Smooth muscle cell (in vitro differentiated cells): Measurements from ENCODE around the gene G2E3. TPM values are rescaled to one million over a fixed set of nuclear protein-coding genes. Genes with fewer than 3 reads are reported as not detected.

Experiments used
- DNase-seq: peaks from one replicate; lab custom pipeline; 2025; ENCODE audit not compliant: unreplicated experiment; lab: John Stamatoyannopoulos, UW
- H2AFZ ChIP-seq: fragments of 200-600 bp; sonication (generic); 2 replicates; pipeline ENCODE4 v1.6.0; 2016; ENCODE audit warnings: antibody characterized with exemption, low read depth, mild to moderate bottlenecking
- H3F3A ChIP-seq: fragments of 200-600 bp; sonication (generic); 2 replicates; pipeline ENCODE4 v1.6.0; 2017; ENCODE audit warnings: antibody characterized with exemption, low read depth
- H3K27ac ChIP-seq: fragments of 200-600 bp; sonication (generic); 2 replicates; pipeline ENCODE4 v1.5.1; 2016; ENCODE audit warnings: low read depth, mild to moderate bottlenecking
- H3K27me3 ChIP-seq: fragments of 200-600 bp; sonication (generic); 2 replicates; pipeline ENCODE4 v1.6.1; 2016; ENCODE audit warnings: low read depth, mild to moderate bottlenecking
- H3K36me3 ChIP-seq: fragments of 200-600 bp; sonication (generic); 2 replicates; pipeline ENCODE4 v1.5.1; 2016; ENCODE audit warnings: low read depth
- H3K4me1 ChIP-seq: fragments of 200-600 bp; sonication (generic); 2 replicates; pipeline ENCODE4 v1.5.1; 2016; ENCODE audit warnings: low read depth
- H3K4me2 ChIP-seq: fragments of 200-600 bp; sonication (generic); 2 replicates; pipeline ENCODE4 v1.6.0; 2016; ENCODE audit warnings: mild to moderate bottlenecking
- H3K4me3 ChIP-seq: fragments of 200-600 bp; sonication (generic); 2 replicates; pipeline ENCODE4 v1.5.1; 2016; ENCODE audit warnings: mild to moderate bottlenecking
- H3K79me2 ChIP-seq: fragments of 200-600 bp; sonication (generic); 2 replicates; pipeline ENCODE4 v1.6.0; 2016; ENCODE audit warnings: low read depth, mild to moderate bottlenecking
- H3K9ac ChIP-seq: fragments of 200-600 bp; sonication (generic); 2 replicates; pipeline ENCODE4 v1.6.0; 2016; ENCODE audit warnings: low read depth
- H3K9me3 ChIP-seq: fragments of 200-600 bp; sonication (generic); replicated peaks from 2 replicates; pipeline ENCODE4 v1.5.1; 2016; ENCODE audit warnings: low read depth
- H4K20me1 ChIP-seq: fragments of 200-600 bp; sonication (generic); 2 replicates; pipeline ENCODE4 v1.6.0; 2016; ENCODE audit warnings: low read depth
- CTCF ChIP-seq: fragments of 200-600 bp; sonication (generic); IDR thresholded peaks from 2 replicates; pipeline ENCODE4 v1.5.1; 2017; ENCODE audit warnings: borderline replicate concordance, mild to moderate bottlenecking, antibody characterized with exemption; ENCODE audit not compliant: insufficient read depth, poor library complexity, severe bottlenecking
- WGBS: methylation state at CpG from one replicate; pipeline ENCODE4 v1.1.7; 2016; ENCODE audit warnings: low lambda C conversion rate; 5-methylcytosine and 5-hydroxymethylcytosine counted together
- polyA plus RNA-seq: library from polyadenylated mRNA; unstranded; fragments of >200 nt; fragmentation: Nextera tagmentation; extraction: Ambion mirVana; gene quantifications from 2 replicates; pipeline ENCODE4 v1.2.1, GENCODE V29; 2016
- total RNA-seq: library from RNA; depleted of rRNA; stranded (reverse); fragments of >200 nt; gene quantifications from 2 replicates; pipeline ENCODE4 v1.2.3, GENCODE V29; 2014

The G2E3 gene
- total and polyA plus RNA-seq, 2 experiments from 2014 or later = 15.2 to 25.1 TPM

GRCh38 chr14:30620178-30620577 is 61.2 kb downstream of the G2E3 start:
- H3K27ac ChIP-seq = no peak overlapping the region
- 79% methylated on average over 1 of the region's 1 CpG for WGBS

DNA sequence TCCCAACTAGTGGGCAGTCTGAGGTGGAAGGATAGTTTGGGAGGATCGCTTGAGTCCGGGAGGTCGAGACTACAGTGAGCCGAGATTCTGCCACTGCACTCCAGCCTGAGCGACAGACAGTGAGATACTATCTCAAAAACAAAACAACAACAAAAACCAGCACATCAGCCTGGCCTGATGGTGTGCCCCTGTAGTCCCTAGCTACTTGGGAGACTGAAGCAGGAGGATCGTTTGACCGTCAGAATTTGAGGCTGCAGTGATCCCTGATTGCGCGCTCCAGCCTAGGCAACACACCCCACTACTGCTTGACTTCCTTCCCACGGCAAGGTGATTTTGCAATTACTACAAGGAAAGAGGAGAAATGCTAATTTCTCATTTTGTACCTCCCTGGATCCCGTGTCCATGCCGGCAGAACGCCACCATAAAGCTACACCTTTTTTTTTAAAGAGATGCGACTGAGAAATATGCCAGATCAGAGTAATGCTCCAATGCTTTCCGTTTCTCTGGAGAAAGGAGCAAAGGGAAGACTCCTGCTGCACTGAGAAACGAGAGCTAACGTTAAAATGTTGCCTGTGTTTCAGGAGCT is 62.5 kb downstream of the G2E3 start:
- peaks cover 24% of the 10 kb centered on the region for H4K20me1 ChIP-seq

More at GRCh38 chr14:30620178-30620577, 61.2 kb downstream of the G2E3 start:
- Histone ChIP-seq H3K79me2 (peaks cover 28% of the 10 kb centered on the region), H3F3A (peaks cover 4% of the 10 kb centered on the region), H4K20me1 (peaks cover 11% of the 10 kb centered on the region), H3K27me3 (no peaks in the 10 kb centered on the region), H3K9ac (no peak overlapping the region), H3K36me3 (peaks cover 8% of the 10 kb centered on the region), H2AFZ (no peak overlapping the region), H3K9me3 (no peaks in the 10 kb centered on the region), H3K4me1 (peaks cover 12% of the 10 kb centered on the region), H3K4me2 (no peak overlapping the region), H3K4me3 (no peak overlapping the region)
- no peak for DNase-seq
- TF ChIP-seq CTCF = no peak

GRCh38 chr14:30621940-30622830 is 63.2 kb downstream of the G2E3 start, which contains the start of gene SCFD1:
TSS of gene SCFD1 (plus strand) at chr14:30622319. CDS start at chr14:30622339, 20 bp downstream.
- Histone ChIP-seq H3K27me3 (no peaks in the 10 kb centered on the region), H3K4me2 (peak within 1 kb of the TSS; percentile 97), H2AFZ (peak within 1 kb of the TSS; percentile 97), H3K27ac (peak within 1 kb of the TSS; percentile 92), H3K9me3 (no peaks in the 10 kb centered on the region), H3K4me1 (peaks cover 12% of the 10 kb centered on the region), H3K4me3 (peak within 1 kb of the TSS; percentile 82), H3K79me2 (peaks cover 48% of the 10 kb centered on the region), H3K36me3 (no peaks in the 10 kb centered on the region), H3K9ac (peak within 1 kb of the TSS; percentile 93), H3F3A (peaks cover 4% of the 10 kb centered on the region), H4K20me1 (peaks cover 31% of the 10 kb centered on the region)
- peak; percentile 60 for DNase-seq
- no peak for TF ChIP-seq CTCF
- WGBS = 2% methylated on average over 35 of the region's 35 CpGs

More for the DNA sequence above, 62.5 kb downstream of the G2E3 start:
- Histone ChIP-seq H2AFZ (peak overlapping the region; percentile 97), H3F3A (peaks cover 4% of the 10 kb centered on the region), H3K4me3 (peak overlapping the region; percentile 82), H3K9me3 (no peaks in the 10 kb centered on the region), H3K79me2 (peaks cover 41% of the 10 kb centered on the region), H3K9ac (peak overlapping the region; percentile 93), H3K27ac (peak overlapping the region; percentile 92), H3K36me3 (peaks cover 2% of the 10 kb centered on the region), H3K4me2 (peak overlapping the region; percentile 97), H3K4me1 (peaks cover 12% of the 10 kb centered on the region), H3K27me3 (no peaks in the 10 kb centered on the region)
- no peak for DNase-seq
- WGBS = 24% methylated on average over 17 of the region's 17 CpGs
- no peak for TF ChIP-seq CTCF
